Nephron progenitor cell (in vitro differentiated cells): ENCODE measurements around the gene ZNHIT1.
A peak's percentile ranks its signal among the peaks of the same experiment; 100 is the strongest.

Experiments
- DNase-seq: peaks from one replicate; pipeline ENCODE4 v3.0.0; 2021
- H3K27ac Mint-ChIP-seq: 2 replicates; pipeline ENCODE4 v1.8.0; 2021; ENCODE audit warnings: mild to moderate bottlenecking, moderate library complexity, mixed read lengths
- H3K27me3 Mint-ChIP-seq: 2 replicates; pipeline ENCODE4 v1.8.0; 2021; ENCODE audit warnings: mild to moderate bottlenecking, low read depth, mixed read lengths; ENCODE audit not compliant: poor library complexity
- H3K36me3 Mint-ChIP-seq: 2 replicates; pipeline ENCODE4 v1.8.0; 2021; ENCODE audit warnings: low read depth, mixed read lengths
- H3K4me1 Mint-ChIP-seq: 2 replicates; pipeline ENCODE4 v1.8.0; 2021; ENCODE audit warnings: mixed read lengths
- H3K4me3 Mint-ChIP-seq: 2 replicates; pipeline ENCODE4 v1.8.0; 2021; ENCODE audit warnings: mild to moderate bottlenecking, moderate library complexity, mixed read lengths
- H3K9me3 Mint-ChIP-seq: 2 replicates; pipeline ENCODE4 v1.8.0; 2021; ENCODE audit warnings: mild to moderate bottlenecking, moderate library complexity, mixed read lengths
- TF ChIP-seq, protein P1 (sequence below): fragments of 200-600 bp; sonication (generic); IDR thresholded peaks from 2 replicates; pipeline ENCODE4 v1.5.0; 2021; ENCODE audit warnings: antibody characterized with exemption

Gene ZNHIT1

DNA sequence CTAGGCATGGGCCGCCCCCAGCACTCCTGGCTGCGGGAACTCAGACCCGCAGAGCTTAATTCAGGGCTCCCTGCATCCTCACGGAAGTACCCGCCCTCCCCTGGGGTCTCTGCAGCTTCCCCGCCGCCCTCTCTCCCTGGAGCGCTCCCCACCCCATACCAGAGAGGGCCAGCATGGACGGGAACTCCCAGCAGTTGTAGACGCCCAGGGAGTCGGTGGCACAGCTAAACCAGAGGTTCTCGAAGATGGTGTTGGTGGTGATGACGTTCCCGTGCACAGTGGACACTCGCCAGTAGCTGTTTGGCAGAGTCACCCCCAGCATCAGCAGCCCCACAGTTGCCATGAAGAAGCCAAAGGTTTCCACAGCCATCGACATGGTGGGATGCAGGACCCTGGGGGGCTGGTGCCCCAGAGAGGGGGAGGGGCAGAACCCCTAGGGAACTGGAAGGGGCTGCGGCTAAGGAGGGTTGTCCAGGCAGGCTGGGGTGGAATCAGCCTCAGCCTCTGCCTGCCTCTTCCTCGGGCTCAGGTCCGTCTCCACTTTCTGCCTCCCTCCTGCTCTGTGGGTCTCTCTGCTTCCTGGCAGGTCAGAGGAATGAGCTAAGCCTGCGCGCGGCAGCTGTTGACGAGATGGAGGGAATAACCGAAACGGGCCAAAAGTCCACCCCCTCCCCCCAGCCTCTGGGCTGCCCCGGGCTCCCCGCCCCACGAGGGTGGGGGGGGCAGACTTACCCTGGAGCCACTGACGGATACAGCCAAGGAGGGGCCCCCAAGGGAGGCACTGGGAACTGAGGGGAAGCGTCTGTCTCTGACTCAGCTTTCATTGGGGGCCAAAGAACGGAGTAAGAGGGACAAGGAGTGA, 19.5 kb downstream of the ZNHIT1 start, which contains the start of gene CLDN15:
TSS of gene CLDN15 (minus strand) at position 597 of the 862 bp plus-strand sequence. CDS start at position 376, 221 bp downstream.
- no peak for DNase-seq
- peaks cover 4% of the 10 kb centered on the region for H3K27me3 Mint-ChIP-seq
- H3K9me3 Mint-ChIP-seq, result no peaks in the 10 kb centered on the region
- H3K4me3 Mint-ChIP-seq, result no peak within 1 kb of the TSS
- H3K4me1 Mint-ChIP-seq, result peaks cover 18% of the 10 kb centered on the region
- H3K36me3 Mint-ChIP-seq, result no peaks in the 10 kb centered on the region
- TF ChIP-seq, protein P1, sequence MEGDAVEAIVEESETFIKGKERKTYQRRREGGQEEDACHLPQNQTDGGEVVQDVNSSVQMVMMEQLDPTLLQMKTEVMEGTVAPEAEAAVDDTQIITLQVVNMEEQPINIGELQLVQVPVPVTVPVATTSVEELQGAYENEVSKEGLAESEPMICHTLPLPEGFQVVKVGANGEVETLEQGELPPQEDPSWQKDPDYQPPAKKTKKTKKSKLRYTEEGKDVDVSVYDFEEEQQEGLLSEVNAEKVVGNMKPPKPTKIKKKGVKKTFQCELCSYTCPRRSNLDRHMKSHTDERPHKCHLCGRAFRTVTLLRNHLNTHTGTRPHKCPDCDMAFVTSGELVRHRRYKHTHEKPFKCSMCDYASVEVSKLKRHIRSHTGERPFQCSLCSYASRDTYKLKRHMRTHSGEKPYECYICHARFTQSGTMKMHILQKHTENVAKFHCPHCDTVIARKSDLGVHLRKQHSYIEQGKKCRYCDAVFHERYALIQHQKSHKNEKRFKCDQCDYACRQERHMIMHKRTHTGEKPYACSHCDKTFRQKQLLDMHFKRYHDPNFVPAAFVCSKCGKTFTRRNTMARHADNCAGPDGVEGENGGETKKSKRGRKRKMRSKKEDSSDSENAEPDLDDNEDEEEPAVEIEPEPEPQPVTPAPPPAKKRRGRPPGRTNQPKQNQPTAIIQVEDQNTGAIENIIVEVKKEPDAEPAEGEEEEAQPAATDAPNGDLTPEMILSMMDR, result no peak
- H3K27ac Mint-ChIP-seq, result peak within 1 kb of the TSS; percentile 89

DNA sequence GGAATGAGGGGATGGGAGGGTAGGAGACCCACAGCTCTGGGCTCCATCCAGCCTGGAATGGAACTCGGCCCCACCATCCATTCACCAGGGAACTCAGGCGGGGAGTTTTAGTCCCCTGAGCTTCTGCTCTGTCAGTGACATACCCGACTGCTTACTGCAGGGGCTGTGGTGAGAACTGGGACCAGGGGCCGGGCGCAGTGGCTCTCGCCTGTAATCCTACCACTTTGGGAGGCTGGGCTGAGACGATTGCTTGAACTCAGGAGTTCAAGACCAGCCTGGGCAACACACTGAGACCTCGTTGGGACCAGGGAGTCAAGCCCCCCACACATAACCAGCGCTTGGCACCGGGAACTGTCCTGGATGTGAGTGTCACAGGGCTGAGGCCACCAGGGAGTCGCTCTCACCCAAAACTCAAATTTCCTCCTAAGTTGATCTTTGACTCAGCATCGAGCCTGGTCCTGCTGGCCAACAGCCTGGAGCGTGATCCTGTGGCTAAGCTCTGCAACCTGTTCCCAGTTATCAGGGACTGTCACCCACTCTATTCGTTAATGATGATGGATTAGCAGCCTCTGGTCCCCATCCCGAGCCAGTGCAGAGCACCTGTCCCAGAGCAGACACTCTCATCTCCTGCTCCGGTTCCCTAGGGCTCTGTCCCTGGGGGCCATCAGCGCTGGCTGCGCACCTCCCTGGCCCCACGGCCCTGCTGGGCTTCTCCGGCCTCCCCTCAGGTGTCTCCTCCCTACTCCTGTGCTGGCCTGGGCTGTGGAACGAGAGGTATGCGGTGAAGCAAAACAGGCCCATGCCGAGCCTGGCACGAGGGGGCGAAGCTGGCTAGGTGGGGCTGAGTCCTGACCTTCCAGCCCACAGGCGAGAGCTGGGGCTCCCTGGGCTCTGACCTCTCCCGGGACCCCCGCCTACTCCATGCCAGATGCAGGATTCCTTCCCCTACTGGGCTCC, 20.5 kb downstream of the ZNHIT1 start:
- TF ChIP-seq, protein P1, result no peak
- Mint-ChIP-seq H3K4me3 (no peak overlapping the region), H3K27me3 (no peaks in the 10 kb centered on the region), H3K4me1 (peaks cover 16% of the 10 kb centered on the region), H3K9me3 (no peaks in the 10 kb centered on the region), H3K36me3 (no peaks in the 10 kb centered on the region), H3K27ac (peak overlapping the region; percentile 89)
- no peak for DNase-seq

DNA sequence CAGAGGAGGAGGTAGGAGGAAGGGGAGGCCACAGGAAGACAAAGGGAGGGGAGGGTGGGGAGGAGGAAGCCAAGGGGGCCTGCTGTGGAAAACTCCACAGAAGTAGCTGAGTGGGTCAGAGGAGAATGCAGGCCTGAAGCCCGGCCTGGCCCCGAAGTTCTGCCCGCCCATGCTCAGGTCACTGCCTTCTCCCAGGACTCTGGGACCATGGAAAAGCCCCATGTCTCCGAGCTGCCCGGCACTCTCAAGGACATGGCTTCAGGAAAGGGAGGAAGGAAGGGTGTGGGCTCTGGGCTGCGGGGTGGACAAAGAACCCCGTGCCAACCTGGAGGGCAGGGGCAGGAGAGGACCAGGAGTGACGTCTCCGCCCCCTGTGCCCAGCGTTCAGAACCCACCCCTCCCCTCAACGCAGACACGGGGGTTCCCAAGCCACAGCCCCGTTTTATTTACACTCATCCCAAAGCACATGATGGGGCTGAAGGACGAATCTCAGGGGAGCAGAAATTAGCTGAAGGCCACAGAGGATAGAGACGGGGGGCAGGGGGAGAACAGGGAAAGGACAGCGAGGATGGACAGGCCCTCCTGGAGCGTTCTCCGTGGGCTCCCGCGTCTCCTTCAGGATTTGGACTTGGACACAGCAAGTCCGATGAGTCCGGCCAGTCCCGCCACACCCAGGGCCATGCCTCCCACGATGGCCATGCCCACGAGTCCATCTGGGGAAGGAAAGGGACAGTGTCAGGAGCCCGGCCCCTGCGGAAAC, 21.4 kb downstream of the ZNHIT1 start:
- TF ChIP-seq, protein P1, result no peak
- Mint-ChIP-seq H3K27ac (no peak overlapping the region), H3K36me3 (no peaks in the 10 kb centered on the region), H3K4me1 (peaks cover 24% of the 10 kb centered on the region), H3K9me3 (no peaks in the 10 kb centered on the region), H3K4me3 (no peak overlapping the region), H3K27me3 (no peaks in the 10 kb centered on the region)
- DNase-seq, result no peak

DNA sequence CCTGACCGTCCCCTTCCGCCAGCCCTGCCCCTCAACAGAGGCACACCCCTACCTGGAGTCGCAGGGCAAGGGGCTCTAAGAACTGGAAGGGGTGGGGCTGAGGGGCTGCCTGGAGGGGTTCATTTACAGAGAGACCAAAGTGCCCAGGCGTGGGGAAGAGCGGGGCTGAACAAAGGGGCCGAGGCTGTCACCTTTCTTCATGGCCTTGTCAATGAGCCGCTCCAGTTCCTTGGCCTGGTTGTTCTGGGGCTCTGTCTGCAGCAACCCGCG, 21.9 kb downstream of the ZNHIT1 start:
- no peak overlapping the region for H3K27ac Mint-ChIP-seq

More for the DNA sequence above, 21.9 kb downstream of the ZNHIT1 start:
- Mint-ChIP-seq H3K9me3 (no peaks in the 10 kb centered on the region), H3K27me3 (no peaks in the 10 kb centered on the region), H3K4me3 (no peak overlapping the region), H3K36me3 (no peaks in the 10 kb centered on the region), H3K4me1 (peaks cover 28% of the 10 kb centered on the region)
- no peak for DNase-seq
- TF ChIP-seq, protein P1, result no peak
